Panc1 (cell line): ENCODE measurements around the gene BRICD5.
"Not testable (repeated sequence)": the region's sequence is repeated elsewhere in the genome, so short reads cannot be mapped to it uniquely, and the experiment has no call there.

Experiments
- POLR2AphosphoS5 ChIP-seq: IDR thresholded peaks from 2 replicates; pipeline ENCODE4 v1.6.1; 2012; ENCODE audit warnings: mild to moderate bottlenecking, low read depth, low read length, moderate library complexity
- REST ChIP-seq, 2 experiments: IDR thresholded peaks; 2 replicates each; pipeline ENCODE4 v1.6.1; 2011 to 2012; ENCODE audit warnings: low read depth in 2 of 2, control low read depth in 1 of 2, low read length in 1 of 2, mild to moderate bottlenecking in 1 of 2, moderate library complexity in 1 of 2; ENCODE audit not compliant: insufficient read depth in 1 of 2
- TCF7L2 ChIP-seq: IDR thresholded peaks from 2 replicates; pipeline ENCODE4 v1.6.1; 2011; ENCODE audit warnings: mild to moderate bottlenecking, low read depth, low read length, inconsistent platforms
- TF ChIP-seq, protein P1 (sequence below): fragments of 450-650 bp; IDR thresholded peaks from 2 replicates; pipeline ENCODE4 v1.5.1; 2017; ENCODE audit warnings: mild to moderate bottlenecking

DNA sequence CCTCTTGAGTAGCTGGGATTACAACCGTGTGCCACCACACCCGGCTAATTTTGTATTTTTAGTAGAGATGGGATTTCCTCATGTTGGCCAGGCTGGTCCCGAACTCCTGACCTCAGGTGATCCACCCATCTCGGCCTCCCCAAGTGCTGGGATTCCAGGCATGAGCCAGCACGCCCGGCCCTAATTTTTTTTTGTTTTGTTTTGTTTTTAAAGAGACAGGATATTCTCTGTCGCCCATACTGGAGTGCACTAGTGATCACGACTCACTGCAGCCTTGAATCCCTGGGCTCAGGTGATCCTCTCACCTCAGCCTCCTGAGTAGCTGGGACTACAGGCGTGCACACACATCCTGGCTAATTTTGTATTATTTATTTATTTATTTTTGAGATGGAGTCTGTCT lies 29.7 kb upstream of the BRICD5 start:
- TF ChIP-seq, protein P1, sequence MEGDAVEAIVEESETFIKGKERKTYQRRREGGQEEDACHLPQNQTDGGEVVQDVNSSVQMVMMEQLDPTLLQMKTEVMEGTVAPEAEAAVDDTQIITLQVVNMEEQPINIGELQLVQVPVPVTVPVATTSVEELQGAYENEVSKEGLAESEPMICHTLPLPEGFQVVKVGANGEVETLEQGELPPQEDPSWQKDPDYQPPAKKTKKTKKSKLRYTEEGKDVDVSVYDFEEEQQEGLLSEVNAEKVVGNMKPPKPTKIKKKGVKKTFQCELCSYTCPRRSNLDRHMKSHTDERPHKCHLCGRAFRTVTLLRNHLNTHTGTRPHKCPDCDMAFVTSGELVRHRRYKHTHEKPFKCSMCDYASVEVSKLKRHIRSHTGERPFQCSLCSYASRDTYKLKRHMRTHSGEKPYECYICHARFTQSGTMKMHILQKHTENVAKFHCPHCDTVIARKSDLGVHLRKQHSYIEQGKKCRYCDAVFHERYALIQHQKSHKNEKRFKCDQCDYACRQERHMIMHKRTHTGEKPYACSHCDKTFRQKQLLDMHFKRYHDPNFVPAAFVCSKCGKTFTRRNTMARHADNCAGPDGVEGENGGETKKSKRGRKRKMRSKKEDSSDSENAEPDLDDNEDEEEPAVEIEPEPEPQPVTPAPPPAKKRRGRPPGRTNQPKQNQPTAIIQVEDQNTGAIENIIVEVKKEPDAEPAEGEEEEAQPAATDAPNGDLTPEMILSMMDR = not testable (repeated sequence)
- TF ChIP-seq REST (IDR thresholded peaks at IDR 0.05; ENCODE audit: insufficient read depth in 1 of 2, low read depth in 2 of 2, low read length in 1 of 2); TCF7L2; POLR2AphosphoS5: not testable (repeated sequence)
